Activated T-cell treated with anti-CD3 and anti-CD28 coated beads, Interleukin-2, amount 50 U/mL, for 1 hour (primary cell): Measurements from ENCODE around the gene ADH7.
"Not testable (repeated sequence)": the region's sequence is repeated elsewhere in the genome, so short reads cannot be mapped to it uniquely, and the experiment has no call there.

ENCODE experiments used
- DNase-seq: peaks from one replicate; pipeline ENCODE4 v3.0.0-alpha.2; 2020

Gene ADH7

GRCh38 chr4:99377341-99377740 lies 57.8 kb downstream of the ADH7 start:
- DNase-seq = not testable (repeated sequence)

- not testable (repeated sequence) for DNase-seq
Observed at GRCh38 chr4:99372464-99372863, 62.7 kb downstream of the ADH7 start.

GRCh38 chr4:99367817-99368216 lies 67.3 kb downstream of the ADH7 start:
- DNase-seq = not testable (repeated sequence)

- no peak for DNase-seq
Observed at GRCh38 chr4:99366491-99366890, 68.7 kb downstream of the ADH7 start.

GRCh38 chr4:99362768-99363167 lies 72.4 kb downstream of the ADH7 start:
- DNase-seq = no peak
